PC-3 (cell line): ENCODE measurements around the gene RNF123.

Experiments
- CTCF ChIP-seq: fragments of 300-600 bp; sonication (generic); conservative IDR thresholded peaks from 2 replicates; pipeline ENCODE4 v1.5.1; 2017; ENCODE audit warnings: antibody characterized with exemption, low read depth, mild to moderate bottlenecking, low read length
- EZH2phosphoT487 ChIP-seq: fragments of 300-600 bp; sonication (generic); IDR thresholded peaks from 2 replicates; pipeline ENCODE4 v1.6.1; 2018; ENCODE audit warnings: mild to moderate bottlenecking, antibody characterized with exemption, low read length, borderline replicate concordance

- TF ChIP-seq EZH2phosphoT487, result no peak
- no peak for TF ChIP-seq CTCF
These were observed 31.7 kb downstream of the RNF123 start for GRCh38 chr3:49720855-49721595.
